ENCODE data around the gene NAXD.

GRCh38 chr13:110682746-110683145, 67.4 kb downstream of the NAXD start:
- no peak for TF ChIP-seq CTCF (IDR thresholded peaks at IDR 0.05)
- TF ChIP-seq POLR2AphosphoS5 (IDR thresholded peaks at IDR 0.05), result no peak

All from transverse colon (tissue), 4 donors.